ENCODE measurements around the gene ACSM2A.
"Not testable (repeated sequence)": the region's sequence is repeated elsewhere in the genome, so short reads cannot be mapped to it uniquely, and the experiment has no call there.

Gene ACSM2A

DNA sequence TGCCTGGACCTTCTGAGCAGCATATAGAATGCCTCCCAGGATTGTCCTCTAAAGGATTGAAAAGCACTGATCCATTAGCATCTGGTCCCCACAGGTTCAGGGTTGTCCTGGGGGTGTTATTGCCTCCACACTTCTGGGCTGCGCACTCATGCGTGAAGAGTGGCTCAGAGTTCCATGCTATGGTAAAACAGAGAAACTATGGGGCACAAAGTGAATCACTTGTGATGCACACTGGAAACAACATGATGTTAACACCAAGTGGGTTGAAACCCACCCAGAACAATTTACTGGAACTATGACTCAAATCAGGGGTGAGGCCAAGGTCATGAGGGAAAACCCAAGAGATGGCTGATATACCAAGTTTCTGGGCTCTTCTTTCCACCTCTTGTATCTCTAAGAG, 18.6 kb downstream of the ACSM2A start:
- not testable (repeated sequence) for H3K4me3 ChIP-seq (replicated peaks in 1 of 2; ENCODE audit: low read depth in 2 of 2, low read length in 2 of 2); DNase-seq (ENCODE audit: low read depth in 2 of 2)

DNA sequence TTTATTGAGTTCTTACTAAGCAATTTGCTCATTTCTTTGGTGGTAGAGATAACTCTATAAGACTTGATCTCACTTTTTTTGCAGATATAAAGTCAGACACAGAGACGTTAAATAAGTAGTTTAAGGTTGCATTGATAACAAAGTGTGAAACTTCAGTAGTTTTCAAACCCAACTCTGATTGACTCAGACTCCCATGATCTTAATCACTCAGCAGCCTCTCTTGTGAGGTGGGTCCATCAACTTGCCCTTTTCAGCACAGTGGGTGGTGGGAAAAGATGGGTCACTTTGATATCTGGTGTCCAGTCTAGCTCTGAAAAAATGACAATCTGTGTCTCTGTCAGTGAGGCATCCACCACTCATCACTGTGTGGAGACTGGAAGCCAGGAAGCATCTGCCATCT, 19.4 kb downstream of the ACSM2A start:
- not testable (repeated sequence) for DNase-seq (ENCODE audit: low read depth in 2 of 2)

DNA sequence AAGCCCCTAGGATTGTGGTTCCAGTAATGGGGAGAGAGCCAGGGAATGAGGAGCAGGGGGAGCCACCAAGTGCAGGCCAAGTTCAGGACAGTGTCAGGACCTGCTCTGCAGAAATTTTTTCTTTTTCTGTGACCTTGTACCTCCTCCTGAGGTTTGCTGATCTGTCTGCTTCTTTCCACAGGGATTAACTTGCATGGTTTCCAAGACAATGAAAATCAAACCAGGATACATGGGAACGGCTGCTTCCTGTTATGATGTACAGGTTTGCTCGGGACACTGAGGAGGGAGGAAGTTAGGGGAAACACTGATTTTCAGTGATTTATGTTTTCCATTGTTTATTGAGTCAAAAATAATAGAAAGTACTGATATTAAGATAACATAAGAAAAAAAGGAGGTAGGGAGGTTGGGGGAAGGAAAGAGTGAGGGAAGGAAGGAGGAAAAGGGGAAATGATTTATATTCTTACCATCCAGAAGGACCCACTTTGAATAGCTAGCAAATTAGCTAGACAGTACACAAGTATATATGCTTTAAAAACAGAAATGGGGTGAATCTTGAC, 25.9 kb downstream of the ACSM2A start:
- DNase-seq (ENCODE audit: low read depth in 2 of 2) = not testable (repeated sequence)

More for the DNA sequence above, 19.4 kb downstream of the ACSM2A start:
- not testable (repeated sequence) for H3K4me3 ChIP-seq (replicated peaks in 1 of 2; ENCODE audit: low read depth in 2 of 2, low read length in 2 of 2)

DNA sequence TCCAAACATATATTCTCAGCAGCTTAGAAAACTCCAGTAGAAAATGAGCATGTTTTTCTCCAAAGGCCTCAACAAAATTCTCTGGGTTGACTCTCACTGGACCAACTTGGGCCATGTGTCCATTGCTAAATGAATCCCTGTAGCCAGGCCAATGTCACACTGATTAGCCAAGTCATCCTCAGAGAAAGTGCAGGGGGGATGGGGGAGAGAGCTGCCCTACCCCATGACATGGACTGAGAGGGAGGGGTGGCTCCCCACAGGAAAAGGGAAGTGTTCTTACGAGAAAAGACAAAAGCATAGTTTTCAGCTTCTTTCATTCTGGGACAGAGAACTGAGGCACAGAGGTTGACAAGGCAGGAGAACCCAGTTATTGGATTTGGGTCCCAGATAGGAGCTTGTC, 32.7 kb downstream of the ACSM2A start:
- DNase-seq (ENCODE audit: low read depth in 2 of 2); H3K4me3 ChIP-seq (replicated peaks in 1 of 2; ENCODE audit: low read depth in 2 of 2, low read length in 2 of 2): not testable (repeated sequence)

More for the DNA sequence above, 25.9 kb downstream of the ACSM2A start:
- H3K4me3 ChIP-seq (replicated peaks in 1 of 2; ENCODE audit: low read depth in 2 of 2, low read length in 2 of 2) = not testable (repeated sequence)

GRCh38 chr16:20484726-20485125, 33.4 kb downstream of the ACSM2A start:
- H3K4me3 ChIP-seq (replicated peaks in 1 of 2; ENCODE audit: low read depth in 2 of 2, low read length in 2 of 2) = no peak overlapping the region
- TF ChIP-seq CTCF (IDR thresholded peaks at IDR 0.05; ENCODE audit: low read depth, low read length) = no peak
- DNase-seq (ENCODE audit: low read depth in 2 of 2) = no peak

DNA sequence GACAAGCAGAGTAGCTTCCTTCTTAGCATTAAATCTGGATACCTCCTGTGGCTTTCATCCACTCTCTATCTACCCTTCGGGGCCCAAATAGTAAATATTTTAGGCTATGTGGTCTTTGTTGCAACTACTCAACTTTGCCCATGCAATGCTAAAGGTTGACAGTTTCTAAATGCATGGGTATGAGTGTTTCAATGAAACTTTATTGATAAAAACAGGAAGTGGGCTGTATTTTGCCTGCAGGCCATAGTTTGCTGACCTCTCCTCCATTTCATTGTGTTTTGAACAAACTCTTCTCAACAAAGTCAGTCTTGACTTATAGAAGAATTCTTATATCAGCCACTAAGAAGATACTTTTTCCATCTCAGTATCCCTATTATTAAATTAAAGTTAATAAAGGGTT, 34.1 kb downstream of the ACSM2A start:
- no peak for TF ChIP-seq CTCF (IDR thresholded peaks at IDR 0.05; ENCODE audit: low read depth, low read length)
- no peak for DNase-seq (ENCODE audit: low read depth in 2 of 2)
- no peak overlapping the region for H3K4me3 ChIP-seq (replicated peaks in 1 of 2; ENCODE audit: low read depth in 2 of 2, low read length in 2 of 2)

DNA sequence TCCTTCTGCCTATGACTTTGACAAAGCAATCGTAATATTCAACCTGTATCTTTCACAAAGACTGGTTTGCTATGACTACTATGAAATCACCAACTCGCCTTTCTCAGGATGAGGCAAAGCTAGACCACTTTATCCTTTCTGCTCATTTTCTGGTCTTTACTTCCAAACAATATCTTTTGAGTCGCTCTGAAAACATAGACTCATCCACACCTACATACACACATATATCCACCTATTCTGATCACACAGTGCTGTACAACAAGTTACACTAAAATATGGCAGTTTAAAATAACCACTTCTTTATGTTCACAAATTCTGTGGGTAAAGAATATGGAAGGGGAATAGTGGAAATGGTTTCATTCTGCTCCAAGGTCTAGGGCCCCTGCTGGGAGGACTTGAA, 39.7 kb downstream of the ACSM2A start:
- H3K4me3 ChIP-seq (replicated peaks in 1 of 2; ENCODE audit: low read depth in 2 of 2, low read length in 2 of 2); DNase-seq (ENCODE audit: low read depth in 2 of 2): not testable (repeated sequence)

DNA sequence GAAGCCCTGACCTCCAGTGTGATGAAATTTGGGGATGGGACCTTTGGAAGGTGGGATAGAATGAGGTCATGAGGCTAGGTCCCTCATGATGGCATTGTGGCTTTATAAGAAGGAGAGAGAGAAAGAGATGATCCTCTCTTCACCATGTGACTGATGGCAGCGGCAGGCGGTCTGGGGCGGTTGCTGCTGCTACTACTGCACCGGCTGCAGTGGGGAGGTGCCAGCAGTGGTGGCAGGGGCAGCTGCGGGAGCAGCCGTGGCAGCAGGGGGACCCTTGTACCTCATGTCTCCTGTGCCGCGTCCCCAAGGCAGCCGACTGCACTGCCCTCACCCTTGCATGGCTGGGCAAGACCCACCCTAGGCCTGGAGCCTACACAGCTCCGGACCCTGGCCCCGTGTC, 40.1 kb downstream of the ACSM2A start:
- DNase-seq (ENCODE audit: low read depth in 2 of 2); H3K4me3 ChIP-seq (replicated peaks in 1 of 2; ENCODE audit: low read depth in 2 of 2, low read length in 2 of 2): not testable (repeated sequence)

GRCh38 chr16:20504418-20504817, 53.1 kb downstream of the ACSM2A start:
- no peak overlapping the region for H3K4me3 ChIP-seq (replicated peaks in 1 of 2; ENCODE audit: low read depth in 2 of 2, low read length in 2 of 2)
- DNase-seq (ENCODE audit: low read depth in 2 of 2) = no peak
- no peak for TF ChIP-seq CTCF (IDR thresholded peaks at IDR 0.05; ENCODE audit: low read depth, low read length)

GRCh38 chr16:20507280-20507679, 56.0 kb downstream of the ACSM2A start:
- DNase-seq (ENCODE audit: low read depth in 2 of 2) = no peak
- no peak overlapping the region for H3K4me3 ChIP-seq (replicated peaks in 1 of 2; ENCODE audit: low read depth in 2 of 2, low read length in 2 of 2)
- no peak for TF ChIP-seq CTCF (IDR thresholded peaks at IDR 0.05; ENCODE audit: low read depth, low read length)
